SU-DHL-6 (cell line): ENCODE results near the gene NUDT14.

Experiments
- H2AFZ ChIP-seq: fragments of 200-600 bp; sonication (generic); 2 replicates; pipeline ENCODE4 v1.6.1; 2014; ENCODE audit warnings: low read depth, mild to moderate bottlenecking, moderate library complexity, mixed read lengths, antibody characterized with exemption, low read length; ENCODE audit not compliant: severe bottlenecking
- H3F3A ChIP-seq: fragments of 200-600 bp; shearing (Covaris generic); 2 replicates; pipeline ENCODE4 v1.6.0; 2016; ENCODE audit warnings: antibody characterized with exemption, mild to moderate bottlenecking; ENCODE audit not compliant: insufficient read depth
- H3K27ac ChIP-seq: fragments of 200-600 bp; sonication (generic); 2 replicates; pipeline ENCODE4 v1.5.1; 2016; ENCODE audit warnings: low read depth, mild to moderate bottlenecking, low read length, moderate library complexity, mixed read lengths
- H3K27me3 ChIP-seq: fragments of 200-600 bp; sonication (generic), shearing (Covaris generic); 2 replicates; pipeline ENCODE4 v1.6.0; 2014; ENCODE audit warnings: mild to moderate bottlenecking, low read length
- H3K36me3 ChIP-seq: fragments of 200-600 bp; sonication (generic); 2 replicates; pipeline ENCODE4 v1.6.1; 2014; ENCODE audit warnings: mild to moderate bottlenecking, low read length, mixed read lengths
- H3K4me2 ChIP-seq: fragments of 300-600, 200-600 bp; shearing (Covaris generic), sonication (generic); 2 replicates; pipeline ENCODE4 v1.6.0; 2014; ENCODE audit warnings: low read length, low read depth, mild to moderate bottlenecking; ENCODE audit not compliant: poor library complexity, severe bottlenecking
- H3K4me3 ChIP-seq: fragments of 200-600 bp; sonication (generic); 2 replicates; pipeline ENCODE4 v1.5.1; 2014; ENCODE audit warnings: antibody characterized with exemption, low read length, mild to moderate bottlenecking, mixed read lengths; ENCODE audit not compliant: insufficient read depth, poor library complexity, severe bottlenecking
- H3K79me2 ChIP-seq: fragments of 200-600 bp; sonication (generic); 2 replicates; pipeline ENCODE4 v1.6.1; 2014; ENCODE audit warnings: mild to moderate bottlenecking, low read length, moderate library complexity; ENCODE audit not compliant: insufficient read depth
- H3K9ac ChIP-seq: fragments of 200-600 bp; sonication (generic); 2 replicates; pipeline ENCODE4 v1.7.0; 2014; ENCODE audit warnings: mild to moderate bottlenecking, low read length
- H3K9me2 ChIP-seq: fragments of 200-600 bp; sonication (generic); replicated peaks from 2 replicates; pipeline ENCODE4 v1.6.1; 2014; ENCODE audit warnings: low read length; ENCODE audit not compliant: insufficient read depth
- H3K9me3 ChIP-seq: fragments of 200-600 bp; sonication (generic); 2 replicates; pipeline ENCODE4 v1.6.1; 2014; ENCODE audit warnings: low read length, mixed read lengths; ENCODE audit not compliant: insufficient read depth
- H4K20me1 ChIP-seq: fragments of 200-600 bp; sonication (generic); 2 replicates; pipeline ENCODE4 v1.6.1; 2014; ENCODE audit warnings: low read depth, mild to moderate bottlenecking, antibody characterized with exemption, low read length, moderate library complexity, mixed read lengths
- CTCF ChIP-seq: fragments of 200-600 bp; sonication (generic); IDR thresholded peaks from one replicate; pipeline ENCODE4 v1.5.1; 2017; ENCODE audit warnings: antibody characterized with exemption, mild to moderate bottlenecking, low read length, moderate library complexity; ENCODE audit not compliant: insufficient read depth, poor library complexity, severe bottlenecking
- EZH2phosphoT487 ChIP-seq: fragments of 200-600 bp; sonication (generic), shearing (Covaris generic); conservative IDR thresholded peaks from 2 replicates; pipeline ENCODE4 v1.6.1; 2018; ENCODE audit warnings: mild to moderate bottlenecking, antibody characterized with exemption, low read length, moderate library complexity, mixed read lengths

The NUDT14 gene

GRCh38 chr14:105227346-105227745 is 46.2 kb upstream of the NUDT14 start:
- H3K4me3 ChIP-seq = no peak overlapping the region
- H3K9me2 ChIP-seq = no peaks in the 10 kb centered on the region
- no peak overlapping the region for H3K4me2 ChIP-seq
- no peak overlapping the region for H3K27ac ChIP-seq
- H3K9me3 ChIP-seq = no peaks in the 10 kb centered on the region
- no peaks in the 10 kb centered on the region for H3K27me3 ChIP-seq
- H4K20me1 ChIP-seq = no peaks in the 10 kb centered on the region
- no peaks in the 10 kb centered on the region for H3K36me3 ChIP-seq
- H3K9ac ChIP-seq = no peak overlapping the region
- no peaks in the 10 kb centered on the region for H3F3A ChIP-seq
- no peak overlapping the region for H2AFZ ChIP-seq
- no peak for TF ChIP-seq CTCF
- TF ChIP-seq EZH2phosphoT487 = no peak
- H3K79me2 ChIP-seq = no peaks in the 10 kb centered on the region

DNA sequence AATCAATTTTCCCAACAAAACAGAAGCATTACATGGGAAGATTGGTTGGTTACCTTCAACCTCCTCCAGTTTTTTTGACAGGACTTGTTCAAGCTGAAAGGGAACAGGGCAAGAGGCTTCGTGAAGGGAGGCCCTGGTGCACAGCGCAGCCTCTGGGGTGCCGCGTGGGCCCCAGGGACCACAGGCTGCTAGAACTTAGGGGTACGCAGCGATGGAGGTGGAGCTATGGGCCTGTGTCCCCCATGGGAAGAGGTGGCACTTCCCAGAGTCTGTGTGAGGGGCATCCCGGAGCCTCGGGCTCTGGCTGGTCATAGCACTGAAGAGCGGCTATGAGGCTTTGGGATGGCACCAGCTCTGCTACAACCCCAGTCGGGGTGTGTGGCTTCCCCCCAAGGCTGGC is 45.1 kb upstream of the NUDT14 start:
- Histone ChIP-seq H3K27ac (no peak overlapping the region), H3K9me3 (no peaks in the 10 kb centered on the region), H3K79me2 (no peaks in the 10 kb centered on the region), H3K9ac (no peak overlapping the region), H3K4me2 (no peak overlapping the region), H3K27me3 (no peaks in the 10 kb centered on the region), H3K9me2 (no peaks in the 10 kb centered on the region), H3K36me3 (no peaks in the 10 kb centered on the region), H4K20me1 (no peaks in the 10 kb centered on the region), H3F3A (no peaks in the 10 kb centered on the region), H3K4me3 (no peak overlapping the region), H2AFZ (no peak overlapping the region)
- TF ChIP-seq CTCF (no peak), EZH2phosphoT487 (no peak)

GRCh38 chr14:105224845-105225570 is 43.9 kb upstream of the NUDT14 start:
- H4K20me1 ChIP-seq = no peaks in the 10 kb centered on the region
- no peaks in the 10 kb centered on the region for H3K9me2 ChIP-seq
- TF ChIP-seq EZH2phosphoT487 (no peak), CTCF (no peak)
- H3K9ac ChIP-seq = no peak overlapping the region
- no peak overlapping the region for H3K4me3 ChIP-seq
- no peaks in the 10 kb centered on the region for H3K36me3 ChIP-seq
- no peaks in the 10 kb centered on the region for H3K9me3 ChIP-seq
- no peak overlapping the region for H3K27ac ChIP-seq
- H3K4me2 ChIP-seq = no peak overlapping the region
- H3K27me3 ChIP-seq = no peaks in the 10 kb centered on the region
- no peaks in the 10 kb centered on the region for H3F3A ChIP-seq
- H2AFZ ChIP-seq = no peak overlapping the region
- H3K79me2 ChIP-seq = no peaks in the 10 kb centered on the region
